ENCODE results near the gene MAP3K4.

The MAP3K4 gene

DNA sequence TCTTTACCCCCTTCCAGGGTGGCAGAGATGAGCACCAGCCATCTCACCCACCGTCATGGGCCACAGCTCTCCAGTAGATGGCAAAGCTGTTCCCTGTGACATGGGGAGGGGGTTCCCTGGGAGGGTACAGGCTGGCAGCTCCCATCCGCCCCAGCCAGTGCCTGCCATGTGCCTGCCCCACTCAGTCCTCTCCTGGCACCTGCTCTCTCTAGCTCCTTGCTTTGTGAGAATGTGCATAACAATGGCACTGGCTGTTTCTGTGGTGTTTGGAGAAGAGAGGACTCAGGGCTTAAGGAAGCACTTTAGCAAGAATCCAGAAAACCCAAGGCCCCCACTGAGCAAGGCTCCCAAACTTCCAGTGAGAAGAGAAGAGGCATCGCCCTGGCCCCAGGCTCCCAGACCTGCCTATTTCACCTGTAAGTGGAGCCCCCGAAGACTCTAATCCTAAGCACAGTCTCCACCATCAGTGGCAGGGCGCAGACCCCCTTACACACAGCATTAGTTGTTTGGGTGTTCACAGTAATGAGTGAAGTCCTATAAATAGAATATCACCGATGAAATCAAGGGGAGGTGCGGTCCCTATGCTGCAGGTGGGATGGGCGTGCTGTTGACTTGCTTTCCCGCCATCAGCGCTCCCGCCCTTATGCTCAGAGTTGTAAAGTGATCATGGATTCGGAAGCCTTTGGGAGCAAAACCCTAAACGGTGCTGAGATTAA, 172.1 kb downstream of the MAP3K4 start:
- DNase-seq, result no peak
- Histone ChIP-seq H3K27me3 (no peaks in the 10 kb centered on the region), H3K9me3 (no peaks in the 10 kb centered on the region), H3K36me3 (no peaks in the 10 kb centered on the region; the same call in 1 of the 2 replicates), H3K4me3 (ENCODE audit: low read depth, low read length) (no peak overlapping the region), H3K4me1 (peaks cover 11% of the 10 kb centered on the region)
- TF ChIP-seq, protein P1, sequence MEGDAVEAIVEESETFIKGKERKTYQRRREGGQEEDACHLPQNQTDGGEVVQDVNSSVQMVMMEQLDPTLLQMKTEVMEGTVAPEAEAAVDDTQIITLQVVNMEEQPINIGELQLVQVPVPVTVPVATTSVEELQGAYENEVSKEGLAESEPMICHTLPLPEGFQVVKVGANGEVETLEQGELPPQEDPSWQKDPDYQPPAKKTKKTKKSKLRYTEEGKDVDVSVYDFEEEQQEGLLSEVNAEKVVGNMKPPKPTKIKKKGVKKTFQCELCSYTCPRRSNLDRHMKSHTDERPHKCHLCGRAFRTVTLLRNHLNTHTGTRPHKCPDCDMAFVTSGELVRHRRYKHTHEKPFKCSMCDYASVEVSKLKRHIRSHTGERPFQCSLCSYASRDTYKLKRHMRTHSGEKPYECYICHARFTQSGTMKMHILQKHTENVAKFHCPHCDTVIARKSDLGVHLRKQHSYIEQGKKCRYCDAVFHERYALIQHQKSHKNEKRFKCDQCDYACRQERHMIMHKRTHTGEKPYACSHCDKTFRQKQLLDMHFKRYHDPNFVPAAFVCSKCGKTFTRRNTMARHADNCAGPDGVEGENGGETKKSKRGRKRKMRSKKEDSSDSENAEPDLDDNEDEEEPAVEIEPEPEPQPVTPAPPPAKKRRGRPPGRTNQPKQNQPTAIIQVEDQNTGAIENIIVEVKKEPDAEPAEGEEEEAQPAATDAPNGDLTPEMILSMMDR (IDR thresholded peaks at IDR 0.05; ENCODE audit: low read depth, low read length), result no peak

DNA sequence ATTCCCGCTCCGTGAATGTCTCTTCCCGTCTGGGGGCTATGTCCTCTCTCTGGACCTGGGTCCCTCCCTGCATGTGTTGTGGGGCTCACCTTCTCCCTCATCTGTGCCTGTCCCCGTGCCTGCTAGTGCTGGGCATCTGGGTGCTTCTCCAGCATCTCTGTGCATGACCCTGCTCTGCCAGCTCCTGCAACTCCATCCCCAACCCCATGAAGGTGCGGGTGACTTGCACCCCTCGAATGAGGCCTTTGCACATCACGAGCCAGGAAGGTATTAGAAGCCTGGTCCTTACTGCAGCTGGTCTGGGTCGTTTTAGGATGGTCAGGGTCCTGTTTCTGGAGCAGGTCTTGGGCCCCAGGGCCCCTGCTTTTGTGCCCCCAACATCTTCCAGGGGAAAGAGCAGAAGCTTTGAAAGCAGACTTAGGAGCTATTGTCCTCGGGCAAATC, 172.6 kb downstream of the MAP3K4 start:
- H3K4me3 ChIP-seq (ENCODE audit: low read depth, low read length), result no peak overlapping the region
- no peaks in the 10 kb centered on the region; the same call in 1 of the 2 replicates for H3K36me3 ChIP-seq
- TF ChIP-seq, protein P1 (IDR thresholded peaks at IDR 0.05; ENCODE audit: low read depth, low read length), result no peak
- no peaks in the 10 kb centered on the region for H3K9me3 ChIP-seq
- H3K27me3 ChIP-seq, result no peaks in the 10 kb centered on the region
- H3K4me1 ChIP-seq, result peaks cover 17% of the 10 kb centered on the region
- DNase-seq, result no peak

DNA sequence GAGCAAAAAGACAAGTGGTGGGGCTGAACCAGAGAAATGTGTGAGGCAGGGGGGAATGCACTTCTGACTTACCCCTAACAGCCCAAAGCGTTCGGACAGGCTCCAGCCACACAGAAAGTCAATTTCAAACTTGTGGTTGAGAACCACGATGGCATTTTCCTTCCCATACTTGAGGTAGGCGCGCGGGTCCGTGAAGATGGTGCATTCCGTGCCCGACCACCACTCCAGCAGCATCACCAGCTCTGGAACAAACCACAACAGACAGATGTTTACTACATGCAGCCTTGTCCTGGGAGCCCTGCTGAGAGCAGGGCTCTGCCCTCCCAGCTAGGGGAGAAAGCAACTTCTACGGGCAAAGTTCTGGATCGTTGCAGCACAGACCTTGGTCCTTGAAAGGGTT, 174.6 kb downstream of the MAP3K4 start:
- Histone ChIP-seq H3K4me3 (ENCODE audit: low read depth, low read length) (no peak overlapping the region), H3K4me1 (peaks cover 31% of the 10 kb centered on the region), H3K27me3 (no peaks in the 10 kb centered on the region), H3K9me3 (no peaks in the 10 kb centered on the region), H3K36me3 (no peaks in the 10 kb centered on the region; the same call in 1 of the 2 replicates)
- TF ChIP-seq, protein P1 (IDR thresholded peaks at IDR 0.05; ENCODE audit: low read depth, low read length), result no peak
- DNase-seq, result no peak

DNA sequence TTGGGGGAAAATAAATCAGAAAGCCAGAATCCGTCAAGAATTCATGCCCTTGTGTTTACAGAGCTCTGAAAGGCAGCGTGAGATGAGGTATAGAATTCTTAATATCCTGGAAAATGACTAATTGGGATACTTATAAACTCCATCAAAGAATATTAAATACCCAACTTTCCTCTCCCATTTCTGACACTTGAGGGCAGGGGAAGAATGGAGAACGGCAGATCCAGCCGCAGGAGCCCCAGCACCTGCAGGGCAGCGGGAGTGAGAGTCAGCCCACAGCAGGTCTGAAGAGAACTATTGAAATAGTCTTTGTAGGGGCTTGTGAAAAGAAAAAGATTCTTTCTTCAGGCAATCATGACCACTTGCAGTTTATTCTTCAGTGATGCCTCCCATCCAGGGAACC, 175.1 kb downstream of the MAP3K4 start:
- no peak overlapping the region for H3K4me3 ChIP-seq (ENCODE audit: low read depth, low read length)
- H3K27me3 ChIP-seq, result no peaks in the 10 kb centered on the region
- no peaks in the 10 kb centered on the region; the same call in 1 of the 2 replicates for H3K36me3 ChIP-seq
- DNase-seq, result no peak
- TF ChIP-seq, protein P1 (IDR thresholded peaks at IDR 0.05; ENCODE audit: low read depth, low read length), result no peak
- H3K4me1 ChIP-seq, result peaks cover 31% of the 10 kb centered on the region
- no peaks in the 10 kb centered on the region for H3K9me3 ChIP-seq
